Measurements from ENCODE around the gene STX10. TPM values are rescaled to one million over a fixed set of nuclear protein-coding genes. Genes with fewer than 3 reads are reported as not detected.
A peak's percentile ranks its signal among the peaks of the same experiment; 100 is the strongest.

Gene STX10
- total RNA-seq, 1 experiment from 2014 or later, result 56.9 TPM

GRCh38 chr19:13100841-13101589, 49.2 kb downstream of the STX10 start:
- Mint-ChIP-seq H3K4me3 (peak overlapping the region; percentile 18; the same call in 1 of the 2 replicates), H3K27me3 (ENCODE audit: low read depth) (peaks cover 64% of the 10 kb centered on the region)

More at GRCh38 chr19:13100841-13101589, 49.2 kb downstream of the STX10 start:
- ChIA-PET CTCF (interaction anchor here (0.5 to 3.9 kb wide), 47 partner anchors 9 to 1472 kb away, joined by 3 to 36 read pairs (median 4); partner anchors contain the start of genes DAND5, GCDH, IER2 and NACC1), POLR2A (interaction anchor here (1.0 kb wide), 1 partner anchor 51 kb away, joined by 4 read pairs; no protein-coding TSS in a partner anchor)
- ATAC-seq (peak; percentile 4; the same call in 1 of the 2 replicates), DNase-seq (ENCODE audit: low spot score) (peak; percentile 60)
- H3K27ac Mint-ChIP-seq, result no peak overlapping the region
- H3K4me1 Mint-ChIP-seq, result peaks cover 17% of the 10 kb centered on the region
- H3K36me3 Mint-ChIP-seq, result no peaks in the 10 kb centered on the region
- TF ChIP-seq ETV6 (CRISPR knock-in tag; IDR thresholded peaks at IDR 0.05) (no peak), HMGXB4 (CRISPR knock-in tag; IDR thresholded peaks at IDR 0.05) (no peak), ZNF317 (CRISPR knock-in tag; IDR thresholded peaks at IDR 0.05; ENCODE audit: borderline replicate concordance, low read depth) (no peak), ZBTB21 (CRISPR knock-in tag; IDR thresholded peaks at IDR 0.05; ENCODE audit: borderline replicate concordance) (no peak), RORB (CRISPR knock-in tag; IDR thresholded peaks at IDR 0.05) (no peak), FOXP4 (CRISPR knock-in tag; IDR thresholded peaks at IDR 0.05) (no peak), FOXK1 (CRISPR knock-in tag; IDR thresholded peaks at IDR 0.05) (no peak), TEAD1 (CRISPR knock-in tag; IDR thresholded peaks at IDR 0.05) (no peak), ZNF121 (CRISPR knock-in tag; IDR thresholded peaks at IDR 0.05) (no peak), KAT7 (CRISPR knock-in tag; IDR thresholded peaks at IDR 0.05; ENCODE audit: borderline replicate concordance) (no peak), MYBL2 (CRISPR knock-in tag; IDR thresholded peaks at IDR 0.05) (no peak), GTF2I (CRISPR knock-in tag; conservative IDR thresholded peaks at IDR 0.05) (no peak), CREM (CRISPR knock-in tag; IDR thresholded peaks at IDR 0.05) (no peak)
- TF ChIP-seq, protein P1, sequence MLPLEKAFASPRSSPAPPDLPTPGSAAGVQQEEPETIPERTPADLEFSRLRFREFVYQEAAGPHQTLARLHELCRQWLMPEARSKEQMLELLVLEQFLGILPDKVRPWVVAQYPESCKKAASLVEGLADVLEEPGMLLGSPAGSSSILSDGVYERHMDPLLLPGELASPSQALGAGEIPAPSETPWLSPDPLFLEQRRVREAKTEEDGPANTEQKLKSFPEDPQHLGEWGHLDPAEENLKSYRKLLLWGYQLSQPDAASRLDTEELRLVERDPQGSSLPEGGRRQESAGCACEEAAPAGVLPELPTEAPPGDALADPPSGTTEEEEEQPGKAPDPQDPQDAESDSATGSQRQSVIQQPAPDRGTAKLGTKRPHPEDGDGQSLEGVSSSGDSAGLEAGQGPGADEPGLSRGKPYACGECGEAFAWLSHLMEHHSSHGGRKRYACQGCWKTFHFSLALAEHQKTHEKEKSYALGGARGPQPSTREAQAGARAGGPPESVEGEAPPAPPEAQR (CRISPR knock-in tag; IDR thresholded peaks at IDR 0.05), result no peak
- TF ChIP-seq, protein P2, sequence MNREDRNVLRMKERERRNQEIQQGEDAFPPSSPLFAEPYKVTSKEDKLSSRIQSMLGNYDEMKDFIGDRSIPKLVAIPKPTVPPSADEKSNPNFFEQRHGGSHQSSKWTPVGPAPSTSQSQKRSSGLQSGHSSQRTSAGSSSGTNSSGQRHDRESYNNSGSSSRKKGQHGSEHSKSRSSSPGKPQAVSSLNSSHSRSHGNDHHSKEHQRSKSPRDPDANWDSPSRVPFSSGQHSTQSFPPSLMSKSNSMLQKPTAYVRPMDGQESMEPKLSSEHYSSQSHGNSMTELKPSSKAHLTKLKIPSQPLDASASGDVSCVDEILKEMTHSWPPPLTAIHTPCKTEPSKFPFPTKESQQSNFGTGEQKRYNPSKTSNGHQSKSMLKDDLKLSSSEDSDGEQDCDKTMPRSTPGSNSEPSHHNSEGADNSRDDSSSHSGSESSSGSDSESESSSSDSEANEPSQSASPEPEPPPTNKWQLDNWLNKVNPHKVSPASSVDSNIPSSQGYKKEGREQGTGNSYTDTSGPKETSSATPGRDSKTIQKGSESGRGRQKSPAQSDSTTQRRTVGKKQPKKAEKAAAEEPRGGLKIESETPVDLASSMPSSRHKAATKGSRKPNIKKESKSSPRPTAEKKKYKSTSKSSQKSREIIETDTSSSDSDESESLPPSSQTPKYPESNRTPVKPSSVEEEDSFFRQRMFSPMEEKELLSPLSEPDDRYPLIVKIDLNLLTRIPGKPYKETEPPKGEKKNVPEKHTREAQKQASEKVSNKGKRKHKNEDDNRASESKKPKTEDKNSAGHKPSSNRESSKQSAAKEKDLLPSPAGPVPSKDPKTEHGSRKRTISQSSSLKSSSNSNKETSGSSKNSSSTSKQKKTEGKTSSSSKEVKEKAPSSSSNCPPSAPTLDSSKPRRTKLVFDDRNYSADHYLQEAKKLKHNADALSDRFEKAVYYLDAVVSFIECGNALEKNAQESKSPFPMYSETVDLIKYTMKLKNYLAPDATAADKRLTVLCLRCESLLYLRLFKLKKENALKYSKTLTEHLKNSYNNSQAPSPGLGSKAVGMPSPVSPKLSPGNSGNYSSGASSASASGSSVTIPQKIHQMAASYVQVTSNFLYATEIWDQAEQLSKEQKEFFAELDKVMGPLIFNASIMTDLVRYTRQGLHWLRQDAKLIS (CRISPR knock-in tag; IDR thresholded peaks at IDR 0.05; ENCODE audit: borderline replicate concordance), result no peak
- TF ChIP-seq, protein P3, sequence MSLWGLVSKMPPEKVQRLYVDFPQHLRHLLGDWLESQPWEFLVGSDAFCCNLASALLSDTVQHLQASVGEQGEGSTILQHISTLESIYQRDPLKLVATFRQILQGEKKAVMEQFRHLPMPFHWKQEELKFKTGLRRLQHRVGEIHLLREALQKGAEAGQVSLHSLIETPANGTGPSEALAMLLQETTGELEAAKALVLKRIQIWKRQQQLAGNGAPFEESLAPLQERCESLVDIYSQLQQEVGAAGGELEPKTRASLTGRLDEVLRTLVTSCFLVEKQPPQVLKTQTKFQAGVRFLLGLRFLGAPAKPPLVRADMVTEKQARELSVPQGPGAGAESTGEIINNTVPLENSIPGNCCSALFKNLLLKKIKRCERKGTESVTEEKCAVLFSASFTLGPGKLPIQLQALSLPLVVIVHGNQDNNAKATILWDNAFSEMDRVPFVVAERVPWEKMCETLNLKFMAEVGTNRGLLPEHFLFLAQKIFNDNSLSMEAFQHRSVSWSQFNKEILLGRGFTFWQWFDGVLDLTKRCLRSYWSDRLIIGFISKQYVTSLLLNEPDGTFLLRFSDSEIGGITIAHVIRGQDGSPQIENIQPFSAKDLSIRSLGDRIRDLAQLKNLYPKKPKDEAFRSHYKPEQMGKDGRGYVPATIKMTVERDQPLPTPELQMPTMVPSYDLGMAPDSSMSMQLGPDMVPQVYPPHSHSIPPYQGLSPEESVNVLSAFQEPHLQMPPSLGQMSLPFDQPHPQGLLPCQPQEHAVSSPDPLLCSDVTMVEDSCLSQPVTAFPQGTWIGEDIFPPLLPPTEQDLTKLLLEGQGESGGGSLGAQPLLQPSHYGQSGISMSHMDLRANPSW (CRISPR knock-in tag; conservative IDR thresholded peaks at IDR 0.05; ENCODE audit: low read depth), result no peak
- no peaks in the 10 kb centered on the region for H3K9me3 Mint-ChIP-seq

Measured in WTC11 (cell line).